ENCODE data around the gene CDH23. TPM values are rescaled to one million over a fixed set of nuclear protein-coding genes. Genes with fewer than 3 reads are reported as not detected.

The CDH23 gene
- total RNA-seq, 4 donors from 2014 or later, result 14.4 to 29.6 (median 19.7) TPM

DNA sequence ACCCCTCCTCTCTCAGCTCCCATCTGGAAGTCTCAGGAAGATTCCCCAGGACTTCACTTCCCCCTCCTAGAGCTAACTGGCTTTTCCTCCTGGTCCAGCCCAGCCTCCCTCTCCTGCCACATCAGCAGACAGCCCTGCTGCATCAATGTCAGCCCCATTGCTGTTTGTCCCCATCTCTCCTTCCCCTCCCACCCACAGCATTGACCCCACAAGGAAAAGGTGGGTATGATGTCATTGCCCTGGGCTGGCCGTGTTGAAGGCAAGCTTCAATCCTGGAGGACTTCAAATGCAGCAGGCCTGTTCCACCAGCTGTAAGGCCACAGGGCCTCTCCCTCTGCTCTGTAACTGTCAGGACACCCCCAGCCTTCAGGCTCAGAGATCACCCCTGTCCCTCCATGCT is 256.3 kb downstream of the CDH23 start:
- intact Hi-C loops (cut with DNase I), result no loop called here
- Histone ChIP-seq H3K9me3 (no peaks in the 10 kb centered on the region), H3K27ac (replicated peaks in 1 of 4) (no peak overlapping the region), H3K4me3 (no peak overlapping the region), H3K4me1 (peaks cover 0 to 11% (median 5%) of the 10 kb centered on the region in 4 donors), H3K27me3 (no peaks in the 10 kb centered on the region), H3K36me3 (no peaks in the 10 kb centered on the region)
- no peak for DNase-seq (ENCODE audit: extremely low spot score)
- 60% methylated on average over 1 of the region's 1 CpG for WGBS
- no peak for TF ChIP-seq EP300 (IDR thresholded peaks at IDR 0.05)
- TF ChIP-seq, protein P1, sequence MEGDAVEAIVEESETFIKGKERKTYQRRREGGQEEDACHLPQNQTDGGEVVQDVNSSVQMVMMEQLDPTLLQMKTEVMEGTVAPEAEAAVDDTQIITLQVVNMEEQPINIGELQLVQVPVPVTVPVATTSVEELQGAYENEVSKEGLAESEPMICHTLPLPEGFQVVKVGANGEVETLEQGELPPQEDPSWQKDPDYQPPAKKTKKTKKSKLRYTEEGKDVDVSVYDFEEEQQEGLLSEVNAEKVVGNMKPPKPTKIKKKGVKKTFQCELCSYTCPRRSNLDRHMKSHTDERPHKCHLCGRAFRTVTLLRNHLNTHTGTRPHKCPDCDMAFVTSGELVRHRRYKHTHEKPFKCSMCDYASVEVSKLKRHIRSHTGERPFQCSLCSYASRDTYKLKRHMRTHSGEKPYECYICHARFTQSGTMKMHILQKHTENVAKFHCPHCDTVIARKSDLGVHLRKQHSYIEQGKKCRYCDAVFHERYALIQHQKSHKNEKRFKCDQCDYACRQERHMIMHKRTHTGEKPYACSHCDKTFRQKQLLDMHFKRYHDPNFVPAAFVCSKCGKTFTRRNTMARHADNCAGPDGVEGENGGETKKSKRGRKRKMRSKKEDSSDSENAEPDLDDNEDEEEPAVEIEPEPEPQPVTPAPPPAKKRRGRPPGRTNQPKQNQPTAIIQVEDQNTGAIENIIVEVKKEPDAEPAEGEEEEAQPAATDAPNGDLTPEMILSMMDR (IDR thresholded peaks at IDR 0.05), result no peak
- no peak for TF ChIP-seq POLR2A (IDR thresholded peaks at IDR 0.05; ENCODE audit: low read depth)
- TF ChIP-seq POLR2AphosphoS5 (IDR thresholded peaks at IDR 0.05), result no peak

DNA sequence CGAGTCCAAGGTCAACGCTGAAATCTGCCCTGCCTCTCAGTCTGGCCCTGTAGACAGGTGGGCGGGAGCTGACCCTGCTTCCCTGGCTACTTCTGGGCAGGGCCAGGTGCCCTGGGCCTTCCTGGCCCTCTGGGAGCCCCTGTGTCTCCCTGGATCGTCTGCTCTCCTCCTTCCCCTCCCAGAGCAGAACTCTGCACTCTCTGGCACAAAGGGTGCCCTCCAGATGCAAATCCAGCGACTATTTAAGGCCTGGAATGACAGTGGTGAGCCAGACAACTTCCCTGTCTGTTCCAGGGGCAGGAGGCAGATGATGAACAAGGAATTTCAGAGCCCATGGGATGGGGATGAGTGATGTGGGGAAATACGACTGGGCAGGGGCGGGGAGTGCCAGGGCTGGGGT is 259.5 kb downstream of the CDH23 start:
- TF ChIP-seq, protein P1 (IDR thresholded peaks at IDR 0.05), result no peak
- TF ChIP-seq POLR2AphosphoS5 (IDR thresholded peaks at IDR 0.05) (no peak), EP300 (IDR thresholded peaks at IDR 0.05) (no peak), POLR2A (IDR thresholded peaks at IDR 0.05; ENCODE audit: low read depth) (no peak)
- Histone ChIP-seq H3K27me3 (no peaks in the 10 kb centered on the region), H3K9me3 (no peaks in the 10 kb centered on the region), H3K4me3 (no peak overlapping the region), H3K4me1 (no peaks in the 10 kb centered on the region), H3K36me3 (no peaks in the 10 kb centered on the region), H3K27ac (replicated peaks in 1 of 4) (no peak overlapping the region)
- 95% methylated on average over 4 of the region's 7 CpGs for WGBS
- intact Hi-C loops (cut with DNase I), result no loop called here
- no peak for DNase-seq (ENCODE audit: extremely low spot score)

DNA sequence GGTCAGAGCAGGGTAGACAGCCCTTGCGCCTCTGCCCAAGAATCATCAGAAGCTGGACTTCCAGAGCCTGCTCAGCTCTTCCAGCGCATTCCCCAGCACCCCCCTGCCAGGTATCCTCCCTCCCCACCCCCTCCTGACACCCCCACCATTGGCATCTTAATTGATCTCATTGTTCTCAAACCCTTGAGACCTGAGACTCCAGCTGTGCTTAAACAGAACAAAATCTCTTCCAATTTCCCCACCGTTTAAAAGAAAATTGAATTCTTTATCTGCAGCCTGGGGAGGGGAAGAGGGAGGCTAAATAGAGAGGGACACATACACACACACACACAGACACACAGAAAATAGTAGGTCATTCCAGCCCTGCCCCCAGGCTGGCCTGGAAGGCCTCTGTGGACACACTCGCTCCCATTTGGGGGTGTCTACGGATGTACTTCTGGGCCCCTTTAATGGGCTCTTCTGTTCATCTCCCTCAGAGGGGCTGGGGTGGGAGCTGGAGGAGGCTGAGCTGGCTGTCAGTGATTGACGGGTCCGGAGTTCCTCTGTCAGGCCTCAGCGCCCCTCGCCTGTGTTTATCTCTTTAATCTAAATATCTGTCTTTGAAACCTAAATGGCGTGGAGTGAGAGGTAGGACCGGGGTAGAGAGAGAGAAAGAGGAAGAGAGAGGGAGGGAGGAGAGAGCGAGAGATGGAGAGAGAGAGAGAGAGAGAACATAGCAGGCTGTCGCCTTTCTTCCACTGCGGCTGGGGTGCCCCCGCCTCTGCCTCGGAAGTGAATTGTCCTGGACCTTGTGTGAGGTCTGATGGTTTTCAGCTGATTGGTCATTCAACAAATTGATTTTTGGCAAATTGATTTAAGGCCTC is 261.1 kb downstream of the CDH23 start:
- Histone ChIP-seq H3K4me3 (no peak overlapping the region), H3K4me1 (no peaks in the 10 kb centered on the region), H3K9me3 (no peaks in the 10 kb centered on the region), H3K27ac (replicated peaks in 1 of 4) (no peak overlapping the region), H3K27me3 (no peaks in the 10 kb centered on the region), H3K36me3 (no peaks in the 10 kb centered on the region)
- DNase-seq (ENCODE audit: extremely low spot score), result no peak
- 85% methylated on average over 16 of the region's 16 CpGs for WGBS
- TF ChIP-seq, protein P1 (IDR thresholded peaks at IDR 0.05), result no peak
- TF ChIP-seq POLR2A (IDR thresholded peaks at IDR 0.05; ENCODE audit: low read depth) (no peak), POLR2AphosphoS5 (IDR thresholded peaks at IDR 0.05) (no peak), EP300 (IDR thresholded peaks at IDR 0.05) (no peak)
- intact Hi-C loops (cut with DNase I), result no loop called here

DNA sequence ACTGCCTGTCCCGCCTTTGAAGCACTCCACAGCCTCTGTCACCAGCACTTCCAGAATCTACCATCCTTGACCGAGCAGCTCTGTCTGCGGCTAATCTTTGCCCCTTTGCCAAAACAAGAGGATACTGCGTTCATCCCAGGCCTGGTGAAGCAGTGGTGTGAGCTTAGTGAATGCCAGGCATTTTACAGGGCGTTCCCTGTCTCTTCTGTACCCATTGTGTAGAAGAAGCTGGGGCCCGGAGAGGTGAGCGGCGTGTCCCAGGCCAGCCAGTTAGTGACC is 261.7 kb downstream of the CDH23 start:
- WGBS, result 89% methylated on average over 7 of the region's 8 CpGs
- no peaks in the 10 kb centered on the region for H3K27me3 ChIP-seq
- intact Hi-C loops (cut with DNase I), result no loop called here
- no peak overlapping the region for H3K4me3 ChIP-seq
- no peak for DNase-seq (ENCODE audit: extremely low spot score)
- H3K9me3 ChIP-seq, result no peaks in the 10 kb centered on the region
- H3K4me1 ChIP-seq, result no peaks in the 10 kb centered on the region
- TF ChIP-seq POLR2A (IDR thresholded peaks at IDR 0.05; ENCODE audit: low read depth) (no peak), EP300 (IDR thresholded peaks at IDR 0.05) (no peak), POLR2AphosphoS5 (IDR thresholded peaks at IDR 0.05) (no peak)
- TF ChIP-seq, protein P1 (IDR thresholded peaks at IDR 0.05), result no peak
- no peak overlapping the region for H3K27ac ChIP-seq (replicated peaks in 1 of 4)
- H3K36me3 ChIP-seq, result no peaks in the 10 kb centered on the region
